Stimulated activated CD8-positive, alpha-beta memory T cell treated with anti-CD3 and anti-CD28 coated beads, Interleukin-15, amount 100 ng/mL, for 48 hours (primary cell): ENCODE measurements around the gene AK9.
A peak's percentile ranks its signal among the peaks of the same experiment; 100 is the strongest.
"Not testable (repeated sequence)": the region's sequence is repeated elsewhere in the genome, so short reads cannot be mapped to it uniquely, and the experiment has no call there.

Experiments
- DNase-seq, 2 donors: peaks; one replicate each; pipeline ENCODE4 v3.0.0-alpha.2; 2020; ENCODE audit warnings: low read depth in 2 of 2

AK9 gene

GRCh38 chr6:109626311-109626710, 64.7 kb downstream of the AK9 start:
- no peak for DNase-seq

- no peak for DNase-seq
These were observed 65.8 kb downstream of the AK9 start for GRCh38 chr6:109625199-109625598.

- no peak for DNase-seq
These were observed 67.7 kb downstream of the AK9 start for GRCh38 chr6:109623288-109623687.

GRCh38 chr6:109612268-109612667, 78.7 kb downstream of the AK9 start:
- DNase-seq, result no peak

GRCh38 chr6:109611502-109611901, 79.5 kb downstream of the AK9 start:
- no peak for DNase-seq

- DNase-seq, result no peak
These were observed 80.4 kb downstream of the AK9 start for GRCh38 chr6:109610590-109610989.

GRCh38 chr6:109609737-109610136, 81.3 kb downstream of the AK9 start:
- no peak for DNase-seq

GRCh38 chr6:109606359-109606758, 84.6 kb downstream of the AK9 start:
- no peak for DNase-seq

- no peak for DNase-seq
These were observed 95.0 kb downstream of the AK9 start for GRCh38 chr6:109595998-109596397.

- DNase-seq, result no peak
These were observed 110.5 kb downstream of the AK9 start for GRCh38 chr6:109580519-109580918.

- no peak for DNase-seq
These were observed 111.6 kb downstream of the AK9 start for GRCh38 chr6:109579361-109579760.

- DNase-seq, result not testable (repeated sequence)
These were observed 121.1 kb downstream of the AK9 start for GRCh38 chr6:109569901-109570300.

- DNase-seq, result no peak
These were observed 129.2 kb downstream of the AK9 start for GRCh38 chr6:109561844-109562243.

GRCh38 chr6:109531446-109531845, 159.6 kb downstream of the AK9 start:
- DNase-seq, result no peak

GRCh38 chr6:109527989-109528388, 163.0 kb downstream of the AK9 start:
- no peak for DNase-seq

- DNase-seq, result peak in 1 of 2 donors; percentile 26
These were observed 163.9 kb downstream of the AK9 start for GRCh38 chr6:109526905-109527628.

GRCh38 chr6:109524129-109524528, 166.9 kb downstream of the AK9 start:
- DNase-seq, result no peak

- DNase-seq, result no peak
These were observed 167.5 kb downstream of the AK9 start for GRCh38 chr6:109523478-109523877.

- DNase-seq, result no peak
These were observed 169.9 kb downstream of the AK9 start for GRCh38 chr6:109521080-109521479.

GRCh38 chr6:109519647-109520046, 171.4 kb downstream of the AK9 start:
- not testable (repeated sequence) for DNase-seq

GRCh38 chr6:109516929-109517328, 174.1 kb downstream of the AK9 start:
- no peak for DNase-seq

GRCh38 chr6:109515781-109516409, 175.1 kb downstream of the AK9 start:
- no peak for DNase-seq

GRCh38 chr6:109514946-109515345, 176.1 kb downstream of the AK9 start:
- DNase-seq, result no peak
